ENCODE results near the gene FAM236A.
"Not testable (repeated sequence)": the region's sequence is repeated elsewhere in the genome, so short reads cannot be mapped to it uniquely, and the experiment has no call there.

Gene FAM236A

DNA sequence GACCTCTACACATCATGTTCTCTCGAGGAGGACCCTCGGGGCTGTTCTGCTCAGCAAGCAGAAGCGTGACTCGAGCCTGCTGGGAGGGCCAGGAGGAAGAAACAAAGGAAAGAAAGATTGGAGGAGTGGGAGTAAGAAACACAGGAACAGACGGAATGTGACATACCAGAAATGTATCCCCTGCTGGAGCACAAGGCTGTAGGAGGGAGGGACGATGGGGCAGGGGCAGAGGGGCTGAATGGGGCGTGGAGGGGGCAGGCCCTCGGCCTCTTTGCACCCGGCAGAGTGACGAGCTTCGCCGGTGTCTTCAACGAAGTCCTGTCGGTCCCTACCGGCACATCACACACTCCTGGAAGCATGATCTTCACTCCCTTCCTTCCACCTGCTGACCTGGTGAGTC, at the start of gene FAM236A:
Gene FAM236A (plus strand): TSS at position 301 of the 400 bp plus-strand sequence. CDS start 57 bp downstream, at position 358.
- not testable (repeated sequence) for DNase-seq (ENCODE audit: low read depth in 4 of 4, low spot score in 1 of 4)

DNA sequence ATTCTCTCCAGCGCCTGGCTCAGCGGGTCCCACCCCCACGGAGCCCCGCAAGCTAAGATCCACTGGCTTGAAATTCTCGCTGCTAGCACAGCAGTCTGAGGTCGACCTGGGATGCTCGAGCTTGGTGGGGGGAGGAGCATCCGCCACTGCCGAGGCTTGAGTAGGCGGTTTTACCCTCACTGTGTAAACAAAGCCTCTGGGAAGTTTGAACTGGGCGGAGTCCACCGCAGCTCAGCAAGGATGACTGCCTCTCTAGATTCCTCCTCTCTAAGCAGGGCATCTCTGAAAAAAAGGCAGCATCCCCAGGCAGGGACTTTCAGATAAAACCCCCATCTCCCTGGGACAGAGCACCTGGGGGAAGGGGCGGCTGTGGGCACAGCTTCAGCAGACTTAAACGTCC, 48.3 kb upstream of the FAM236A start:
- not testable (repeated sequence) for DNase-seq (ENCODE audit: low read depth in 4 of 4, low spot score in 1 of 4)

DNA sequence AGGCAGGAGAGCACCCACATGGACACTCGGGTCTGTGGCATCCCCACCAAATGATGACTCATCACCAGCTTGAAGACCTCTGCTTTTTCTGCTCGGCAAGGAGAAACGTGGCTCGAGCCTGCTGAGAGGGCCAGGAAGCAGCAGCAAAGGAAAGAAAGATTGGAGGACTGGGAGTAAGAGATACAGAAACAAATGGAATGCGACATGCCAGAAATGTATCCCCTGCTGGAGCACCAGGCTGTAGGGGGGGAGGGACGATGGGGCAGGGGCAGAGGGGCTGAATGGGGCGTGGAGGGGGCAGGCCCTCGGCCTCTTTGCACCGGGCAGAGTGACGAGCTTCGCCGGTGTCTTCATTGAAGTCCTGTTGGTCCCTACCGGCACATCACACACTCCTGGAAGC, 25.7 kb upstream of the FAM236A start, which contains the start of gene FAM236C:
Gene FAM236C (plus strand): TSS at position 301 of the 400 bp plus-strand sequence. CDS start 100 bp downstream, outside the sequence.
- DNase-seq (ENCODE audit: low read depth in 4 of 4, low spot score in 1 of 4): not testable (repeated sequence)

DNA sequence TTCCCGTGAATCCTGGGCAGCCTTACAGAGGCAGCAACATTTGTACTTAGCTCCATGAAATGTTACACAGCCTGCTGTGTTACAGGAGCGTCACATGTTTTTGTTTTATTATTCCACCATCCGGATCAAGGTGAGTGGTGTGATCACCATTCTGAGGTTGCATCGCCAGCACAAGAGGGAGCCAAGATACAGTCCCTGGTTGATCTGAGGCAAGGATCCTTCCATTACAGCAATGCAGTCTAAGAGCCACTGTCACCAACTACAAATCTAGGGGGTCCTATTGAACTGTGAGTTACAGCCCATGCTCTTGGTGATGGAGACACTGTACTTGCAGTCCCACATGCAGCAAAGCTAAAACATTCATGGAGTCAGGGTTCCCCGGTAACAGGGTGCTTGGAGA, 21.9 kb upstream of the FAM236A start:
- DNase-seq (ENCODE audit: low read depth in 4 of 4, low spot score in 1 of 4): not testable (repeated sequence)

DNA sequence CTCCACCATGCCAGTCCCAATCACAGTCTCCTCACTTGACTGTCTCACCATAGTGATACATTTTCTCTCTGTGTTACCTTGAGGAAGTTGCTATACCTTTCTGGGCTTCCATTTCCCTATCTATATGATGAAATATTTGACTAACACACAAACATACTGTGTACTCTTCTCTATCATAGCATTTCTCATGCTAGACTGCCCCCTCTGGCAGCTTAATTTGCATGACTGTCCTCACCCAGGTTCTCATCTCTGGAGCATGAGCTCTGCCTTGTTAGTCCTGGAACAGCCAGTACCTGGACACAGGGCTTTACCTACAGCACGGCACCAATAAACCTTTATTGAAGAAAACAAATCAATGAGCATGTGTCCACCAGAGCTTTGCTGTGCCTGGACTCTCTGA, 5.7 kb upstream of the FAM236A start:
- DNase-seq (ENCODE audit: low read depth in 4 of 4, low spot score in 1 of 4): not testable (repeated sequence)

DNA sequence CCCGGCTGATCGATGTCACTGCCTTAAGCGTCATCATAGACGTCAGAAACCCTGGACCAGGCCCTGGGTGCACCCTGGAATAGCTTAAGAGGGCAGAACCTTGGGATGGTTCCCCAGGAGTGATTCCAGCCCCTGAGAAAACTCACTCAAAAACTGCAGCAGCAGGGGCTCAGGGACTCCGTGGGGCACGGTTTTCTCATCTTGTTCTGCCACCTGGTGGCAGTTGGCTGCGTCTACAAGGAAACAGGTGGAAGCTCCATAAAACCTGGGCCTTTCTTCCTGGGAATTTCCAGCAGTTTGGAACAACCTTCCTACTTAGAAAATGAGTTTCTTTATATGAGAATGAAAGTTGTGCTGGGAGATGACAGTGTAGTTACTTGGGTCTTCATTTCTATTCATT, 1.6 kb upstream of the FAM236A start:
- not testable (repeated sequence) for DNase-seq (ENCODE audit: low read depth in 4 of 4, low spot score in 1 of 4)

DNA sequence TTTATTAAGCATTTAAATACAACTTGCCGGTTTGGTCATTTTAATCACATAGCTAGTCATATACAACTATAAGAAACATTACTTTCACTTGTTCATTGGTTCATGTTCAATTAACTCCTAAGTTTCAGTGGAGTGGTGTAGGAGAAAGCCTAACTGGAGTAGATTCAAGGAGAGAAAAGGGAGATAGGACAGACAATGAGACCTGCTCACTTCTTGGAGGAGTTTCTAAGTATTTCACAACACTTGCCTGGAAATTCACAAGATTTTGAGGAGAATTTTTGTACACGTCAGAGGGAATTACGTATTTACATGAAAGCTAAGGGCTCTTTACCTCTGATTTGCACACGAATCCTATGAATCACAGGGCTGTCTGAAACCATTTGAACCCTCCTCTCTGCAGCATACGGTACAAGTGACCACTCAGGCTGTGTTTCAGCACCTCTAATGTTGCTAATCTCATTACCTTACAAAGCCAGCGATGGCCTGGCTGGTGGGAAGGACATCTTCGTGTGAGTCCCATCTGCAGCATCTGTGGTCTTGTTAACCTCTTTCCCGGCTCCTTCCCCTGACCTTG, 1.0 kb upstream of the FAM236A start:
- DNase-seq (ENCODE audit: low read depth in 4 of 4, low spot score in 1 of 4): not testable (repeated sequence)

DNA sequence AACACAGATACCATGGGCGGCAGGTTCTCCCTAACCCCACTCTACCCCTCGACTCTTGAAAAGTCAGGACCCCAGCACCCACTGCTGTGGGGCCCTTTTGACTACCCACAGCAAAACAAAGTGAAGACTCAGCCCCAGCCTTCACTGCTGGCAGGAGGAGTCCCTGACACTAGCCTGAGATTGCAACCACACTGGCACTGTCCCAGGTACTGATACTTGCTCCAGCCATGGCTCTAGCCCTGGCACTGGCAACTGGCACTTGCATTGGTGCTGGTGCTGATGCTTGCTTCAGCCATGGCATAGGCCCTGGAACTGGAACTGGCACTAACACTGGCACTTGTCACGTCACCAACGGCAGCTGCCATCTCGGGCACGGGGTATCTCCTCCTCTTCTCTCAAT, 4.3 kb downstream of the FAM236A start:
- DNase-seq (ENCODE audit: low read depth in 4 of 4, low spot score in 1 of 4): not testable (repeated sequence)

DNA sequence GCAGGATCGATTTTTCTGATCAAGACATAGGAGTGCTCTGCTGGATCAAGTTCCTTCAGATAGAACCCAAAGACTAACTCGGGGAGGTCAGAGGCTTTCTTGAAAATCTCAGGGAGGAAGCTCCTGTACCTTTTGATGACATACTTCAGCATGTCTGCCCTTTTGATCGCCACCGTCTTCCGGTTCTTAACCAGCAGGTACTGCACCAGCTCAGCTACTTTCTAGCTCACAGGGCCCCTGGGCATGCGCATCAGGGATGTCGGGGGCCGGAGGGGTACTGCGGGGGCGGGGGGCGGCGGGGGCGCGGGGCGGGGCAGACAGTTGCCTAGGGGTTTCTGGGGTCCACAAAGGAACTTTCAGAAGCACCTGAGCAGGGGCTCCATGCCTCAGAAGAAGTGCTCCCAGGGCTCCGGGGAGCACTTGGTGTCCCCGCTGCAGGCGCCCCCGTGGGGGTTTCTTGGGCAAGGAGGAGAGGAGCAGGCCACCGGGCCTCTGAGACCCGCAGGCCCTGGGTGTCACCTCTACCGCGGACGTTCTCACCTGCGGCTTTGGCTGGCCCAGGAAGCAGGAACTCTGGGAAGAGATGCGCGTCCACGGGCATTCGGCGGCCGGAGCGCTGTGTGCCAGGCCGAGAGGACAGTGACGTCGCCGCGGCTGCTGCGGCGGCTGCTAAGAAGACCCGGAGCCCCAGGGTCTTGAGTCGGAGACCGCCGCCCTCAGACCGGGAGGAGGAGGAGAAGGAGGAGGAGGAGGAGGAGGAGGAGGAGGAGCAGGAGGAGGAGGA, 5.2 kb downstream of the FAM236A start:
- DNase-seq (ENCODE audit: low read depth in 4 of 4, low spot score in 1 of 4): not testable (repeated sequence)

DNA sequence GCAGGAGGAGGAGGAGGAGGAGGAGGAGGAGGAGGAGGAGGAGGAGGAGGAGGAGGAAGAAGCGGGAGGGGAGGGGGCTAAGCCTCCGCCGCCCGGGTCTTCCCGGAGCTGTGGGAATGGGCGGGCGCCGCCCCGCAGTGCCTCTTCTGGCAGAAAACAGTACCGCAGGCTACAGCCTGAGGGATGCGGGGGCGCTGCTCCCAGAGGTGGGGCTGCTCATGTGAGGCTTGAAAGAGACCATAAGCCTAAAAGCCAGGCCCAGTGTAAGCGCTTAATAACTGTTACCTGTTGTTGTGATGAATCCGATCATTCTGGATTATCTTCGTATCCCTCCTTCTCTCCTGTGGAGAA, 5.8 kb downstream of the FAM236A start, which contains the start of gene DMRTC1:
Gene DMRTC1 (minus strand): TSS at position 19 of the 351 bp plus-strand sequence. CDS start 68,143 bp downstream, outside the sequence.
- not testable (repeated sequence) for DNase-seq (ENCODE audit: low read depth in 4 of 4, low spot score in 1 of 4)

DNA sequence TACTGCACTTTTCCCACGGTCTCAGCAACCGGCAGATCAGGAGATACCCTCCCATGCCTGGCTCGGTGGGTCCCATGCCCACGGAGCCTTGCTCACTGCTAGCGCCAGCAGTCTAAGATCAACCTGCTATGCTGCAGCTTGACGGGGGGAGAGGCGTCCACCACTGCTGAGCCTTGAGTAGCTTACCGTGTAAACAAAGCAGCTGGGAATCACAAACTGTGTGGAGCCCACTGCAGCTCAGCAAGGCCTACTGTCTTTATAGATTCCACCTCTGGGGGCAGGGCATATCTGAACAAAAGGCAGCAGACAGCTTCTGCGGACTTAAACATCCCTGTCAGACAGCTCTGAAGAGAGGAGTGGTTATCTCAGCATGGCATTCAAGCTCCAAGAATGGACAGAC, 22.0 kb downstream of the FAM236A start:
- not testable (repeated sequence) for DNase-seq (ENCODE audit: low read depth in 4 of 4, low spot score in 1 of 4)

DNA sequence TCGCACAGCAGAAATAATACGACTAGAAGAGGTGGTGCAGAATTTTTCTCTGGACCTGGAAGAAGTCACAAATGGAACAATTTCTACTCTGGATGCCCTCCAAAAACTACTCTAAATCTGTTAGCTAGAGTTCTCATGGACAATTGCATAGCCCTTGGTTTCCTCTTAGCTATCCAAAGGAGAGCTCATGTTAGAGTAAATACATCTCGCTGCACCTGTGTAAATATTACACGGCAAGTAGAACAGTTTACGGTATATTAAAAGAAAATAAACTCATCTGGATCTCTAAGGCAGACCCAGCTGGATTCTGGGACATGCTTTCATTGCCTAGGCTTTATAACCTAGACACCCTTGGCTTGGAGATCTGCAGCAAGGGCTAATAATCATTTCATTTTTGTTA, 33.9 kb downstream of the FAM236A start:
- not testable (repeated sequence) for DNase-seq (ENCODE audit: low read depth in 4 of 4, low spot score in 1 of 4)

DNA sequence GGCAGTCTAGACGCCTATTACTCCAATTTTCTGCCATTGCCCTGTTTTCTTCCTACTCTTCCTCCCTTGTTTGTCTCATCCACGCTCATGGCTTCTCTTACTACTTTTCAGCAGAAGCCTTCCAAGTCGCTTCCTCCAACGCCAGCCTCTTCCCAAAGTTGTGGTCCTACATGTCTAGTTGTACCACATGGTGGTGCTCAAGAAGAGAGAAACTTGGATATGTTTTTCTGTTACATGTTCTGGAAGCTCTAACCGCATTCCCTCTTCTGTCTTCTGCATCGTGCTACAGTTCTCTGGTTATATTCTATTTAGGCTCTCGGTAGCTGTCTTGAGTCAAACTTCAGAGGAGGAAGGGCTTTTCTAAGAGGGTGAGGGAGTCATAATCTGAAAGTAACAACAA, 36.9 kb downstream of the FAM236A start:
- DNase-seq (ENCODE audit: low read depth in 4 of 4, low spot score in 1 of 4): not testable (repeated sequence)

DNA sequence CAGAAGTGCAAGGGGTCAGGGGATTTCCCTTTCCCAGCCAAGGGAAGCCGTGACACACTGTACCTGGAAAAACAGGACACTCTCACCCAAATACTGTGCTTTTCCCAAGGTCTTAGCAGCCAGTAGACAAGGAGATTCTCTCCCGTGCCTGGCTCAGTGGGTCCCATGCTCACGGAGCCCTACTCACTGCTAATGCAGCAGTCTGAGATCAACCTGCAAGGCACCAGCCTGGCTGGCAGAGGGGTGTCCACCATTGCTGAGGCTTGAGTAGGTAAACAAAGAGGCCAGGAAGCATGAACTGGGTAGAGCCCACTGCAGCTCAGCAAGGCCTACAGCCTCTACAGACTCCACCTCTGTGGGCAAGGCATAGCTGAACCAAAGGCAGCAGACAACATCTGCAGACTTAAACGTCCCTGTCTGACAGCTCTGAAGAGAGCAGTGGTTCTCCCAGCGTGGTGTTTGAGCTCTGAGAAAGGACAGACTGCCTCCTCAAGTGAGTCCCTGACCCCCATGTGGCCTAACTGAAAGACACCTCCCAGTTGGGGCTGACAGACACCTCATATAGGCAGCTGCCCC, 43.0 kb downstream of the FAM236A start:
- not testable (repeated sequence) for DNase-seq (ENCODE audit: low read depth in 4 of 4, low spot score in 1 of 4)
